ENCODE results near the gene SLC39A7. TPM values are rescaled to one million over a fixed set of nuclear protein-coding genes. Genes with fewer than 3 reads are reported as not detected.

Gene SLC39A7
- total and polyA plus RNA-seq, 2 donors (not counting 3 experiments of a cell fraction or from before 2014, with no cell fraction given): 99.8 to 129 TPM

GRCh38 chr6:33201147-33201545, 479 bp downstream of the SLC39A7 start:
- no peak overlapping the region for H2AFZ ChIP-seq (ENCODE audit: low read depth, low read length)
- H4K20me1 ChIP-seq (replicated peaks; ENCODE audit: control insufficient read depth, extremely low read depth, insufficient read depth, low read length): no peaks in the 10 kb centered on the region
- FAIRE-seq (peak; percentile 38), DNase-seq (ENCODE audit: low read depth, low spot score) (no peak)
- peaks cover 30% of the 10 kb centered on the region for H3K4me1 ChIP-seq (ENCODE audit: control insufficient read depth, extremely low read depth, insufficient read depth, low read length)
- TF ChIP-seq FOS (IDR thresholded peaks at IDR 0.05; ENCODE audit: borderline replicate concordance, insufficient read depth, low read length): no peak
- TF ChIP-seq POLR2AphosphoS5 (IDR thresholded peaks at IDR 0.05; ENCODE audit: insufficient read depth, low read depth, low read length): no peak
- TF ChIP-seq MAX (IDR thresholded peaks at IDR 0.05; ENCODE audit: insufficient read depth, insufficient read length): no peak
- no peak for TF ChIP-seq POLR2A (IDR thresholded peaks at IDR 0.05; ENCODE audit: low read depth, low read length)
- no peak for TF ChIP-seq CTCF (IDR thresholded peaks at IDR 0.05; ENCODE audit: extremely low read depth in 1 of 2, insufficient read depth in 1 of 2, low read depth in 1 of 2, low read length in 2 of 2)
- TF ChIP-seq EZH2 (IDR thresholded peaks at IDR 0.05; ENCODE audit: borderline replicate concordance, low read depth, low read length, severe bottlenecking): no peak
- TF ChIP-seq GATA2 (IDR thresholded peaks at IDR 0.05; ENCODE audit: insufficient read depth, insufficient read length, low read depth, low read length): no peak
- TF ChIP-seq MYC (IDR thresholded peaks at IDR 0.05; ENCODE audit: low read depth, low read length): no peak
- TF ChIP-seq JUN (IDR thresholded peaks at IDR 0.05; ENCODE audit: borderline replicate concordance, insufficient read depth, insufficient read length, low read depth): no peak
- no peaks in the 10 kb centered on the region for H3K9me1 ChIP-seq (replicated peaks; ENCODE audit: control insufficient read depth, extremely low read depth, insufficient read depth, low read length)
- H3K36me3 ChIP-seq (ENCODE audit: control insufficient read depth in 2 of 2, extremely low read depth in 1 of 2, insufficient read depth in 2 of 2, low read length in 2 of 2): peaks cover 12 to 21% of the 10 kb centered on the region in 2 experiments
- dilution Hi-C loops (cut with MboI; ENCODE audit: extremely low pct_ligation_motif_present, low sequenced_read_pairs): no loop called here
- H3K4me3 ChIP-seq (replicated peaks in 1 of 3; ENCODE audit: insufficient read depth in 1 of 3, low read depth in 1 of 3, low read length in 3 of 3): peak overlapping the region; percentile 75 to 92 (median 76)
- H3K27me3 ChIP-seq (ENCODE audit: control insufficient read depth in 2 of 2, insufficient read depth in 2 of 2, low read length in 2 of 2): no peaks in the 10 kb centered on the region
- TSS peak; percentile 57 for BruUV-seq (replicated peaks)
- peak overlapping the region; percentile 99 for H3K9ac ChIP-seq (replicated peaks; ENCODE audit: extremely low read depth, insufficient read depth, low read length)
- no peaks in the 10 kb centered on the region for H3K9me3 ChIP-seq (replicated peaks; ENCODE audit: control insufficient read depth, insufficient read depth, low read length)
- ChIA-PET CTCF (no interaction called here), POLR2A (no interaction called here)
- H3K79me2 ChIP-seq (ENCODE audit: control insufficient read depth, insufficient read depth, low read length): peaks cover 40% of the 10 kb centered on the region
- H3K27ac ChIP-seq (ENCODE audit: insufficient read depth, low read depth, low read length): peak overlapping the region; percentile 89
- intact Hi-C loops (cut with micrococcal nuclease): loop anchor here (2.0 to 5.0 kb wide), 3 partner anchors 72 to 229 kb away; partner anchors contain the start of genes RPS18 and TAPBP
- H3K4me2 ChIP-seq (ENCODE audit: insufficient read depth, low read length): peak overlapping the region; percentile 95

Measured in endothelial cell of umbilical vein (primary cell).